HuH-7.5 (cell line): ENCODE results near the gene KCNMA1.

Experiments used
- DNase-seq: peaks from one replicate; pipeline ENCODE4 v3.0.0; 2011; ENCODE audit warnings: low spot score

Gene KCNMA1

DNA sequence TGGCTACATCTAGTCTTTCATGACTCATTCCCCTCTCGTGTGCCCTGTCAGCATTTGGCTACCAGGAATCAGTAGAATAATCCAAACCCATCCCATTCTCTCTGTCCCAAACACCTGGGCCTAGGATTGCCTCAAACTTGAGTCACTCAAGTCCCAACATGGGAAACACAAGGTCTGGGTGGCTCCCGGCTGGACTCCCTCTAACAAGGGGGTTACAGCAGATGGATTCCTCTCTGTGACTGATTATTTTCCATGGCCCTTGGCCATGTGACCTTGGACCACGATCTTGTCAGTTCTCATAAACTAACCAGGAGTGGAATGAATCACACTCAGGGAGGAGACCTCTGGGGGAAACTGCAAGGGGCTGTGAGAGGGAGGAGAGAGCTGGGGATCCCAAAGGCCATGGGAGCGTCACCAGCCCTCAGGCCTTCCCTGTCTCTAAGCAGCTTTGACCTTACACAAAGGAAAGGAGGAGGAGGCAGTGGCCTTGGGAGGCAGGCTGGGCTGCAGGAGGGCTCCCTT is 533.1 kb downstream of the KCNMA1 start:
- DNase-seq: no peak

DNA sequence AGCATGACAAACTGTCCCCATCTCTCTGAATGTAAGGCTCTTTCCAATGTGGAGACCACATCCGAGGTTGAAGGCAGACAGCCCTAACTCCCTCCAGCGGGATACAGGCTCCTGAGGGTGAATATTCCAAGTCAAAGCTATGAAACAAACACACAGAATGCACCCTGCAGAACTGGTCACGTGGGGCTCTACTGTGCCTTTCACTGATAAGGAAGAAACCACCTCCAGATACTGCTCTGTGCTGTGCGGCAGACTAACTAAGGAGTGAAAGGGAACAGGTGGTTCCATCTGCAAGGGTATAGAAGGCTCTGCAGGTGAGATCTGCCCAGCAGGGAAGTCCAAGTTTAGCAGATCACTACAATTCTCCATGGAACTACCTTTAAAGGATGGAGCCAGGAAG is 534.4 kb downstream of the KCNMA1 start:
- no peak for DNase-seq

- no peak for DNase-seq
Measured at GRCh38 chr10:77101341-77101740, 536.3 kb downstream of the KCNMA1 start.

- DNase-seq: no peak
Measured at GRCh38 chr10:77099136-77099535, 538.5 kb downstream of the KCNMA1 start.

GRCh38 chr10:77097625-77098024 is 540.0 kb downstream of the KCNMA1 start:
- no peak for DNase-seq

GRCh38 chr10:77093126-77093525 is 544.5 kb downstream of the KCNMA1 start:
- no peak for DNase-seq

- DNase-seq: no peak
Measured at GRCh38 chr10:77091597-77092165, 545.9 kb downstream of the KCNMA1 start.

DNA sequence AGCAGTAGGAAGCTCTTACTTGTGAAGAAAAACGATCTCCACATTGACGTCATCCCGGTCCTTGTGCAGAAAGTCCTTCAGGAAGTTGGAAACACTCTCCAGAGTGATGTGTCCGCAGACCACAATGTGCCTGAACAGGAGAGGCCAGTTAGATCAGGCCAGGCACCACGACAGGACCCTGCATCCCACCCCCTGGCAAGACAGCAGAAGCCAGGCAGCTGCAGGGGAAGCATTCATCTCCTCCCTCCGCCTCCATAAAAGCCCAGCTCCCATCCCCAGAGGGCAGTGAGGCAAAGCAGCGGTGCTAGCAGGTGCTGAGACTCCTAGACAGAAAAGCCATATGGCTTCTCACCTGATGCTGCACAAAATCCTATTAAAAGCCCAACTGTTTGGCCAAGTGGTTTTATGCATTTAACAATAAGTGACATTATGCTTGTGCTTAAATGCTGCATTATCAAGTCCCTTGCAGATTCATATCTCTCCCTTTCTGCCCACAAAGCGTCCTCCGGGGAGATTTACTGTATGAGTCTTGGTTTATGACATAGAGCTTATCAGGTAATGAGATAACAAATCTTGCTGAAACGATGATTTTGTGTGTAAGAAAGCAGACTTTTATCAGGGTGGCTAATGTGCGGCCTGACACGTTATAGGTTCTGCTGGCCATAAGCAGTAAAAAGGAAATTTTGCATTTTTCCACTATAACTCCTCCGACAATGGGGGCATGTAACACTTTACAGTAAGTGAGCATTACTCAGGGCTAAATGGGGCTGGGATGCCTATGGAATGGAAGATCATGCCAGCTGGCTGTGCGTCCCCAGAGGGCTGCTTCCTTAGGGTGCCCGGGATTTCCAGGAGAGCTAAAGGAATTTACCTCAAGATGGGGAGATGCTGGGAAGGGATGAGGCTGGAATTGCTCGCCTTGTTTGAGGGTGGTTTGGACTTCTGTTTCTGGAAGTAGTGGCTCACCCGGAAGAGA is 546.9 kb downstream of the KCNMA1 start:
- DNase-seq: no peak

DNA sequence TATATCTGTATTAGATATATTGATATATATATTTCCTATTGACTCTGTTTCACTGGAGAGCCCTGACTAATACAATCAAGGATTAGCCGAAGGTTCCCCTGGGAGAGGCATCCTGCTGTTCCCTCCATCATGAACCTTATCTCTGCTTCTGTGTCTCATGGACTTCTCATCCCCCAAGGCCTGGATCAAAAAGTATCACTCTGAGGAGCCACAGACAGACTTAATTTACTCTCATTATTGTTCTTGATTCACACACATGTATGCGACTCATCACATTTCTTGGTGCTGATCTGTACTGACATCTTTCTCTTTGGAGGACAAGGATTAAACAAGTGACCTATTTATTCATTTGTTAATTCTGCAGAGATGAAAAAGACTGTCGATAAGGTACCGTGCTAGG is 550.2 kb downstream of the KCNMA1 start:
- no peak for DNase-seq

- DNase-seq: no peak
Measured at GRCh38 chr10:77086081-77086480, 551.5 kb downstream of the KCNMA1 start.

DNA sequence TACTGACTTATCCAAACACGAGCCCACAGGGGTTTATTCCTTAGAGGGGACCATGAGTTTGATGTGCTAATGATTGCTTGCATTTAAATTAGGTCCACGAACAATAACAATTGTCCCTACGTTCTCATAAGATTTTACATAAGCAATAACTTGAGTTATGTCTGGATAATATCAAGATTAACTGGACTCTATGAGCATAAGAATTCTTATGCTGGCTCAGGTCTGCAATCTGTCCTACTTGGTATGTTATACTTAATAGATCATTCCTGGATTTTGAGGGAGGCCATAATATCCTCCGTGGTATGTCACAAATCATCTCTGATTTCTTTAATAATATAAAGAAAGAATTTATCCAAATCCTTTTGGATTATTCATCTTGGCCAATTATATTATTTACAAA is 552.3 kb downstream of the KCNMA1 start:
- no peak for DNase-seq

DNA sequence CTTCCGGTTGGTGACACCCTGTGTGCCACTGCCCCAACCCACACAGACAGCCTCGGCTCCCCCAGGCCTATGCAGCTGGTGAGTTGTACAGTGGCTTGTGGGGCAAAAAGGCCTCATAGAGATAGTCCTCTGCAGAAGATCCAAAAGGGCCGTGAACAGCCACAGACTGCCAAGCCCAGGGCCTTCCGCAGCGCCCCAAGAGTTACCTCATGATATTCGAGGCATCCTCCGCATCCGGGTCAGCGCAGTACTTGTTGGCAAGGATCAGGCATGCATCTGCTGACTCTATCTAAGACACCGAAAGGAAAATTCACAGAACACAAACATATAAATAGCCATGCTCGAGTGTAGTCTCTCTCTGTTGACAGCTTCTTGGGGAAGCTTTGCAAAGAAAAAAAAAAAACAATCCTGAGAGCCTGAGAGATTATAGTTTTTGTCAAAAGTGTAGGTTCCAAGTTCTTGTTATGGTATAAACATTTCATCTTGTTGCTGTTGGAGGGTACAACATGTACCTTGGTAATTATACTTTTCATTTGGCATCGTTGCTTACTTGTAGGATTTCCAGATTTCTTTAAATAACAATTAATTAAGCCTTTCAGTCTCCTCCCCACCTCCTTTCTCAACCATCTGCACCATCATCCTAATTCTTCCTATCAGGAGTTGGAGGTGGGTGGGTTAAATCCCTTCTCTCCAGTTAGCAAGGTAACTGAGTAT is 553.0 kb downstream of the KCNMA1 start:
- DNase-seq: no peak

DNA sequence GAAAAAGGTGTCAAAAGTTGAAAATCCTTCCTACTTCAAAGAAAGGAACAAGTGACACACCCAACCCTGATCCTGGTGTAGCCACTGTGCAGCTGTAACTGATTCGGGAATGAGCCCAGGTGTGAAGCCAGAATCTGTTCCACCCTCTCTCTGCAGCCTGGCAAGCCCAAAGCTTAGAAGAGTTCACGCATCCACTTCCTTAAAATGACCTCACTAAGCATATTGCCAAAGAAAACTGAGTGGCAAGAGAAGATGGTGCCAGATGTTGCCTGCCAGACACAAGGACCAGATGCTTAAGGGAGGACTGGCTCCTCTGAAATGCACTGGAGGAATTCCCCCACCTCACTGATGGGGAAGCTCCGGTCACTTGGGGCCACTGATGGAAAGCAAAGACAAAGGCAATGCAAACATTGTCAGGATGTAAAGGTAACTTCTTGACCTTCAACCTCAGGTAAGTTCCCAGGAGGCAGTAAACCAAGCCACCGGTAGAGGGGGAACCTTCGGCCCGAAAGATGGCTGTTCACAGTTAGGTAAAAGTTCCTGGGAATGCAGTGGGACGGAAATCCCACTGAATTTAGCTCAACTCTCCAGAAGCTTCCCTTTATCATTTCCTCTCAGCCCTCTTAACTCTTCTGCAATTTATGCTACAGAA is 554.9 kb downstream of the KCNMA1 start:
- no peak for DNase-seq

DNA sequence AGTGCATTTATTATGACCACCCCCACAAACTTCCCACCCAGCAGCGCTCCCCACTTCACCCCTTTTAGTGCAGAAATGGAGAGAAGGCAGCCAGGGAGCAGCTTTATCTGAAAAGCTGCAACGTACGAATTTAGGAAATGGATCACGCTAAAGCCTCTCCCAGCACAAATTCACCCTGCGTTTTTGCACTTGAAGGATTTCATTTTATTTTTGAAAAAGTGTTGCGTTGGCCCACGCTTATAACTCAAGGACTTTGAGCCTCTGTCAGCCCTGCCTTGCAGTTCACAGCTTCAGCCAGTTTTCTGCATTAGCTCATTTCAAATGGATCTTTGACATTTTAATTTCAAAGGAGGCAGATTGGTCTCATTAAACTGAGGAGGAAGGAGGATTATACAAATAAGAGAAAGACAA is 556.1 kb downstream of the KCNMA1 start:
- no peak for DNase-seq

GRCh38 chr10:77080361-77081027 is 557.1 kb downstream of the KCNMA1 start:
- no peak for DNase-seq

DNA sequence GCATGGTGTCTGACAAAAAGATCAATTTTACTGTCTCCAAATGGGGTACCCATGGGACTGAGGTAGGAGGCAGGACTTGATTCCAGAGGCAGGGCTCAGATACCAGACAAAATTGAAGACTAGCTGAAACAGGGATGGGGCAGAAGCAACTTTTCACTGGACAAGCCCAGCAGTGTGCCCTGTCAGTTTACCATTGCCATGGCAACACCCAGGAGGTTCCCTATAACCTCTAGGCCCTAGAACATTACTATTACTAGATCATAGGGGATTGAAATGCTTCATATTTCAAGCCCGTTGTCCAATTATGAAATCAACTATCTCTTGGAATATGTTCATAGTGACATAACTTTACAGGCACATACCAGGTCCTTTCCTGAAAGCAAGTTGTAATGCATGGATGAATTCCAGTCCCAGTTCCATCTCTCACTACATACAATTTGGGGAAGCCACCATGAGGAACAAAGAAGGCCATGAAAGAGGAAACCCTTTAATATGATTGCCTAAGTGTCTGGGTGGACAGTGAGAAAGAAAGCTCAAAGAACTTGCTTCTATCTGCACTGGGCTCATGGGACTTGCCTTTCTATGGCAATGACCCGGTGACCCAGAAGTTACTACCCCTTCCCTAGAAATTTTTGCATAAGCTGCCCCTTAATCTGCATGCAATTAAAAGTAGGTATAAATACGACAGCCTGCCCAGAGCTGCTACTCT is 557.9 kb downstream of the KCNMA1 start:
- DNase-seq: no peak

DNA sequence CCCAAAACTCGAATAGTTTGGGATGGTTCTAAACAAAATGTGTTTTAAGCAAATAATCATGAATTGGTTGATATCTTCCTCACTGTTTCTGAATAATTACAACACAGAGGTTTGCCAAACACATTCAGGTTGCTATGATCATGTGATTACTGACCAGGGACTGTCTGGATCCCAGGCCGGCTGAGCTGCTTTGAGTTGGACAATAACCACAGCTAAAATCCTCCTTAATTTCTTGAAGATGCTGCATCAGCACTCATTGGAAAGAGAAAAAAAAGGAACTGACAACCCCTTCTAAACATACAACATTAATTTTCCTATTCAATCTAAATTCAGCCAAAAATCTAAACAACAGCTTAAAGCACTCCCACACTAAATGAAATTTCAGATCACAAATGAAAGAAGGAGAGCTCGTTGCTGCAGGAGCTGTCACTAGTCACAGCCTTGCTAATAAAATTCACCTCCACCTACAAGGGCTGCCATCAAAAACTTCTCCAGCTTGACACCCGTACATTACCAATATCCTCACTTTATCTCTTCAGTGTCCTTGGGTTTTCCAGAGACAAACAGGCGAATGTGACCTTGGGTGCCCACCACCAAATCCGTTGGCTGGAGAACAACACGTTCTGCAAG is 560.2 kb downstream of the KCNMA1 start:
- no peak for DNase-seq

GRCh38 chr10:77075926-77076325 is 561.7 kb downstream of the KCNMA1 start:
- DNase-seq: no peak

DNA sequence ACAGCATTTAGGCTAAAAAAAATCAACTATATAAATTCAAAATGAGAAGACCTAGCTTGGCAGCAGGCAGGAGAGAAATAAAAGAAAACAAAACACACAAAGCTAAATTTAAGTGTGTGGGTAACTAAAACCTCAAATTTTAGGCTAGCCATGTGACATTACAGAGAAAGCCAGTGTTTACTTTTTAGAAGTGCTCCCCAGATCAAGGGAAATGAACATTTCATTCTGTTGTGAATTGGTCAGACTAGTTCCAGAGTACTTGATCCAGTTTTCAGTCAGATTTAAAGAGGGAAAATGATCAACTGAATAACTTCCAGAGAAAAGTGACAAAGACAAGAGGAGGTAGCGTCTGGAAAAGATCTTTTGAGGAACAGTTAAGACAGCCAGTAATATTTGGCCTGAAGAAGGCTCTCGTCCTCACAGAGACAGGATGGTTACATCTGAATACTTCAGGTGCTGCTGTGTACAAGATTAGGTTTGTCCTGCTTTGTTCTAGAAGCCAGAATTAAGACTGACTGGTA is 563.4 kb downstream of the KCNMA1 start:
- no peak for DNase-seq

- no peak for DNase-seq
Measured at GRCh38 chr10:77073663-77073960, 564.0 kb downstream of the KCNMA1 start.
